ENCODE measurements around the gene CFAP46. TPM values are rescaled to one million over a fixed set of nuclear protein-coding genes. Genes with fewer than 3 reads are reported as not detected.
"Not testable (repeated sequence)": the region's sequence is repeated elsewhere in the genome, so short reads cannot be mapped to it uniquely, and the experiment has no call there.

The CFAP46 gene
- total RNA-seq, 3 donors from 2014 or later, result 0.22 to 0.53 (median 0.42) TPM

GRCh38 chr10:132891368-132891767, 51.0 kb downstream of the CFAP46 start:
- DNase-seq, result peak; percentile 0
- H3K27me3 Mint-ChIP-seq (ENCODE audit: low read depth), result peaks cover 41% of the 10 kb centered on the region
- no peak overlapping the region for H3K4me3 Mint-ChIP-seq
- H3K4me1 Mint-ChIP-seq (ENCODE audit: low read depth), result no peaks in the 10 kb centered on the region
- H3K36me3 Mint-ChIP-seq (ENCODE audit: insufficient read depth), result no peaks in the 10 kb centered on the region
- ATAC-seq, result no peak
- H3K9me3 Mint-ChIP-seq, result no peaks in the 10 kb centered on the region

- ATAC-seq, result no peak
- no peak for DNase-seq
- Mint-ChIP-seq H3K27me3 (ENCODE audit: low read depth) (peaks cover 40% of the 10 kb centered on the region), H3K4me1 (ENCODE audit: low read depth) (no peaks in the 10 kb centered on the region), H3K36me3 (ENCODE audit: insufficient read depth) (no peaks in the 10 kb centered on the region), H3K4me3 (no peak overlapping the region), H3K9me3 (no peaks in the 10 kb centered on the region)
Observed at GRCh38 chr10:132890301-132890700, 52.1 kb downstream of the CFAP46 start.

- DNase-seq, result peak; percentile 2
- no peaks in the 10 kb centered on the region for H3K4me1 Mint-ChIP-seq (ENCODE audit: low read depth)
- no peak for ATAC-seq
- no peaks in the 10 kb centered on the region for H3K36me3 Mint-ChIP-seq (ENCODE audit: insufficient read depth)
- H3K4me3 Mint-ChIP-seq, result no peak overlapping the region
- H3K9me3 Mint-ChIP-seq, result no peaks in the 10 kb centered on the region
- H3K27me3 Mint-ChIP-seq (ENCODE audit: low read depth), result peaks cover 33% of the 10 kb centered on the region
Observed at GRCh38 chr10:132889556-132889955, 52.8 kb downstream of the CFAP46 start.

GRCh38 chr10:132888898-132889490, 53.4 kb downstream of the CFAP46 start:
- Mint-ChIP-seq H3K4me3 (no peak overlapping the region), H3K4me1 (ENCODE audit: low read depth) (no peaks in the 10 kb centered on the region), H3K9me3 (no peaks in the 10 kb centered on the region), H3K36me3 (ENCODE audit: insufficient read depth) (no peaks in the 10 kb centered on the region), H3K27me3 (ENCODE audit: low read depth) (peaks cover 28% of the 10 kb centered on the region)
- DNase-seq (no peak), ATAC-seq (no peak)

- H3K4me1 Mint-ChIP-seq (ENCODE audit: low read depth); H3K4me3 Mint-ChIP-seq; H3K36me3 Mint-ChIP-seq (ENCODE audit: insufficient read depth); H3K9me3 Mint-ChIP-seq; ATAC-seq; DNase-seq: not testable (repeated sequence)
- peaks cover 23% of the 10 kb centered on the region for H3K27me3 Mint-ChIP-seq (ENCODE audit: low read depth)
Observed at GRCh38 chr10:132888446-132888845, 53.9 kb downstream of the CFAP46 start.

- no peaks in the 10 kb centered on the region for H3K36me3 Mint-ChIP-seq (ENCODE audit: insufficient read depth)
- no peaks in the 10 kb centered on the region for H3K4me1 Mint-ChIP-seq (ENCODE audit: low read depth)
Observed at GRCh38 chr10:132886211-132887099, 55.9 kb downstream of the CFAP46 start.

GRCh38 chr10:132885451-132886210, 56.7 kb downstream of the CFAP46 start:
- DNase-seq (no peak), ATAC-seq (no peak)
- Mint-ChIP-seq H3K4me1 (ENCODE audit: low read depth) (no peaks in the 10 kb centered on the region), H3K9me3 (no peaks in the 10 kb centered on the region), H3K4me3 (no peak overlapping the region), H3K36me3 (ENCODE audit: insufficient read depth) (no peaks in the 10 kb centered on the region), H3K27me3 (ENCODE audit: low read depth) (peaks cover 6% of the 10 kb centered on the region)

More at GRCh38 chr10:132886211-132887099, 55.9 kb downstream of the CFAP46 start:
- H3K4me3 Mint-ChIP-seq, result no peak overlapping the region
- no peak for DNase-seq
- no peaks in the 10 kb centered on the region for H3K9me3 Mint-ChIP-seq
- ATAC-seq, result no peak
- H3K27me3 Mint-ChIP-seq (ENCODE audit: low read depth), result peaks cover 8% of the 10 kb centered on the region

GRCh38 chr10:132884691-132885271, 57.6 kb downstream of the CFAP46 start:
- no peak overlapping the region for H3K4me3 Mint-ChIP-seq
- DNase-seq (no peak), ATAC-seq (no peak)
- no peaks in the 10 kb centered on the region for H3K9me3 Mint-ChIP-seq
- no peaks in the 10 kb centered on the region for H3K27me3 Mint-ChIP-seq (ENCODE audit: low read depth)
- H3K36me3 Mint-ChIP-seq (ENCODE audit: insufficient read depth), result no peaks in the 10 kb centered on the region
- H3K4me1 Mint-ChIP-seq (ENCODE audit: low read depth), result no peaks in the 10 kb centered on the region

- no peaks in the 10 kb centered on the region for H3K9me3 Mint-ChIP-seq
- no peak overlapping the region for H3K4me3 Mint-ChIP-seq
- peaks cover 1% of the 10 kb centered on the region for H3K27me3 Mint-ChIP-seq (ENCODE audit: low read depth)
- DNase-seq (no peak), ATAC-seq (no peak)
- H3K36me3 Mint-ChIP-seq (ENCODE audit: insufficient read depth), result no peaks in the 10 kb centered on the region
- H3K4me1 Mint-ChIP-seq (ENCODE audit: low read depth), result no peaks in the 10 kb centered on the region
Observed at GRCh38 chr10:132884041-132884440, 58.3 kb downstream of the CFAP46 start.

GRCh38 chr10:132883391-132883881, 58.9 kb downstream of the CFAP46 start:
- Mint-ChIP-seq H3K4me3 (no peak overlapping the region), H3K36me3 (ENCODE audit: insufficient read depth) (no peaks in the 10 kb centered on the region), H3K4me1 (ENCODE audit: low read depth) (no peaks in the 10 kb centered on the region), H3K9me3 (no peaks in the 10 kb centered on the region), H3K27me3 (ENCODE audit: low read depth) (peaks cover 4% of the 10 kb centered on the region)
- ATAC-seq (no peak), DNase-seq (no peak)

- no peak overlapping the region for H3K4me3 Mint-ChIP-seq
- DNase-seq (peak; percentile 1), ATAC-seq (no peak)
- H3K4me1 Mint-ChIP-seq (ENCODE audit: low read depth), result no peaks in the 10 kb centered on the region
- H3K27me3 Mint-ChIP-seq (ENCODE audit: low read depth), result peaks cover 4% of the 10 kb centered on the region
- H3K9me3 Mint-ChIP-seq, result no peaks in the 10 kb centered on the region
- no peaks in the 10 kb centered on the region for H3K36me3 Mint-ChIP-seq (ENCODE audit: insufficient read depth)
Observed at GRCh38 chr10:132882069-132882951, 60.1 kb downstream of the CFAP46 start.

- no peaks in the 10 kb centered on the region for H3K9me3 Mint-ChIP-seq
- DNase-seq (peak; percentile 2), ATAC-seq (no peak)
- no peak overlapping the region for H3K4me3 Mint-ChIP-seq
- peaks cover 9% of the 10 kb centered on the region for H3K27me3 Mint-ChIP-seq (ENCODE audit: low read depth)
- no peaks in the 10 kb centered on the region for H3K36me3 Mint-ChIP-seq (ENCODE audit: insufficient read depth)
- no peaks in the 10 kb centered on the region for H3K4me1 Mint-ChIP-seq (ENCODE audit: low read depth)
Observed at GRCh38 chr10:132881186-132881920, 61.0 kb downstream of the CFAP46 start.
